Measurements from ENCODE around the gene RNF144A. TPM values are rescaled to one million over a fixed set of nuclear protein-coding genes. Genes with fewer than 3 reads are reported as not detected.

Gene RNF144A
- total and polyA plus RNA-seq, 4 donors, result 0.63 to 27.6 (median 4.1) TPM

DNA sequence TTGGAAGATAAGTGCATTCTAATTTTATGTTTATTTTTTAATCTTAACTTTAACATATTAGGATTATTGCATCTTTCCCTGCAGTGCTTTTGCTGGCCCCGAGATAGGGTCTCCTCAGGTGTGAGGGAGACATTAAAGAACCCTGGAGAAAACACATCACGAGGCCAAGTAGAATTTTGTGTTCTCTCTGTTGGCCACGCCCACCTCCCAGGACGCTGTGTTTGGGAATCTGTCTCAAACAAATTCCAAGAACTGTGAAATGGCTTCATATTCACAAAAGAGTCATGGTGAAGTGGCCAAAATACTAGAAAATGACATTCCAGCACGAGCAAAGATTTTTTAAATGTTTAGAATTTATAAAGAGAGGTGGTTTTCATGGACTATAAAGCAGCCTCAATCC is 27.3 kb downstream of the RNF144A start:
- Histone ChIP-seq H3K27ac (ENCODE audit: low read depth in 1 of 2, low read length in 2 of 2) (no peak overlapping the region), H3K9me3 (ENCODE audit: control insufficient read depth, low read length) (no peaks in the 10 kb centered on the region), H3K36me3 (ENCODE audit: control insufficient read depth in 1 of 2, insufficient read depth in 2 of 2, low read length in 1 of 2) (no peaks in the 10 kb centered on the region), H3K4me1 (ENCODE audit: control insufficient read depth in 1 of 2, insufficient read depth in 2 of 2, low read length in 2 of 2) (no peaks in the 10 kb centered on the region), H3K4me3 (ENCODE audit: low read length in 2 of 2) (no peak overlapping the region), H3K27me3 (ENCODE audit: control insufficient read depth in 1 of 2, insufficient read depth in 2 of 2, low read length in 1 of 2) (no peaks in the 10 kb centered on the region)
- no peak for DNase-seq
- 62 to 69% methylated on average over 5 of the region's 5 CpGs for WGBS, 2 donors
- no peak for ATAC-seq (ENCODE audit: low FRiP score)
- intact Hi-C loops (cut with DNase I), result no loop called here

DNA sequence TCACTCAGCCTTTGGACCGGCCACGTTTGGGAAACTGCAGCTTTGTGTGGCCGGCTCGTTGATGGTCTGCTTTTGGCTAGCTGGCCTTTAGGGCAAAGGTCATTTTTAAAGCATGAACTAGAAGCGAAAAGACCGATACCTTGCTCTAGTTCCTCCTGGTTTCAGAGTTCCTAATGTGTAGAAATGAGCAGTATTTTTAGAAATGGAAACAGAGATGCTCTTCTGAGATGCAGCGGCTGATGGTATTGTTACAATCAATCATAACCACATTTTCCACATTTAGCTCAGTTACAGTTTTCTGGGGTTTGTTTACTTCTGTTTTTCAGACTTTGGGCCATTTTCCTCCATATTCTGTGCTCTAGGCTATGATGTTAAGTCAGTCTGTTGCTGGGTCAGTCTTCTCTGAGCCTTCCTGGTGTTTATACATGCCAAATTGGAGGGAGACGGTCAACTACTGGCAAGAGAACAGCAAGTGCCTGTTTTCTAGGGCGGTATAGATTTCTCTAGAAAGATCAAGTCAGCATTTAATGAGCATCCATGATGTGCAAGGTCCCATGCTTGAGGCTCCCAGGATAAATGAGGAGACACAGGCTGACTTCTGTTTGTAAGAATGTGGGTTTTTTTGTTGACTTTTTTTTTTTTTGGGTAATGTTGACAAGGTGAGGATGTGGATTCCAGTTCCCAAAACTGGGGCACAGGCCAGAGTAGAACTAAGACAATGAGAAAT is 28.0 kb downstream of the RNF144A start:
- H3K27me3 ChIP-seq (ENCODE audit: control insufficient read depth in 1 of 2, insufficient read depth in 2 of 2, low read length in 1 of 2), result no peaks in the 10 kb centered on the region
- ATAC-seq (ENCODE audit: low FRiP score), result no peak
- no peak overlapping the region for H3K27ac ChIP-seq (ENCODE audit: low read depth in 1 of 2, low read length in 2 of 2)
- no peak for DNase-seq
- H3K4me3 ChIP-seq (ENCODE audit: low read length in 2 of 2), result no peak overlapping the region
- 81 to 85% methylated on average over 9 of the region's 9 CpGs for WGBS, 2 donors
- no peaks in the 10 kb centered on the region for H3K9me3 ChIP-seq (ENCODE audit: control insufficient read depth, low read length)
- H3K36me3 ChIP-seq (ENCODE audit: control insufficient read depth in 1 of 2, insufficient read depth in 2 of 2, low read length in 1 of 2), result no peaks in the 10 kb centered on the region
- no peaks in the 10 kb centered on the region for H3K4me1 ChIP-seq (ENCODE audit: control insufficient read depth in 1 of 2, insufficient read depth in 2 of 2, low read length in 2 of 2)
- intact Hi-C loops (cut with DNase I), result no loop called here

DNA sequence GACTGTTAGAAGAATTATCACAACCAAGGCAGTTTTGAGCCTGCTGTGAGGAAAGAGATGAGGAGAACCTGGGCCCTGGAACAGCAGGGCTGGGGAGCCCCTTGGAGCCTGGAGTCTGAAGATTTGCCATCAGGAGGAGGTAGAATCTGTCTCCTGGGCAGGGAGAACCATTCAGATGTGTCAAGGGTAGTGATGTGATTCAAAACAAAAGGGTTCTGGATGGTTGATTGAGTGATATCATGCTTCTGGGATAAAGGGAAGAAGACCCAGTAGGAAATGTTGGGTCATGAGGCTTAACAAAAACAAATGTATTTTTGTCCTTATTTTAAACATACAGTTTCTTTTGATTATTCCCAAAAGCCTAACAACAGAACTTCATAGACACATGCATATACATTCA is 28.6 kb downstream of the RNF144A start:
- no peaks in the 10 kb centered on the region for H3K9me3 ChIP-seq (ENCODE audit: control insufficient read depth, low read length)
- H3K4me1 ChIP-seq (ENCODE audit: control insufficient read depth in 1 of 2, insufficient read depth in 2 of 2, low read length in 2 of 2), result no peaks in the 10 kb centered on the region
- intact Hi-C loops (cut with DNase I), result no loop called here
- ATAC-seq (ENCODE audit: low FRiP score), result no peak
- H3K4me3 ChIP-seq (ENCODE audit: low read length in 2 of 2), result no peak overlapping the region
- no peaks in the 10 kb centered on the region for H3K27me3 ChIP-seq (ENCODE audit: control insufficient read depth in 1 of 2, insufficient read depth in 2 of 2, low read length in 1 of 2)
- H3K27ac ChIP-seq (ENCODE audit: low read depth in 1 of 2, low read length in 2 of 2), result no peak overlapping the region
- no peaks in the 10 kb centered on the region for H3K36me3 ChIP-seq (ENCODE audit: control insufficient read depth in 1 of 2, insufficient read depth in 2 of 2, low read length in 1 of 2)
- DNase-seq, result no peak

DNA sequence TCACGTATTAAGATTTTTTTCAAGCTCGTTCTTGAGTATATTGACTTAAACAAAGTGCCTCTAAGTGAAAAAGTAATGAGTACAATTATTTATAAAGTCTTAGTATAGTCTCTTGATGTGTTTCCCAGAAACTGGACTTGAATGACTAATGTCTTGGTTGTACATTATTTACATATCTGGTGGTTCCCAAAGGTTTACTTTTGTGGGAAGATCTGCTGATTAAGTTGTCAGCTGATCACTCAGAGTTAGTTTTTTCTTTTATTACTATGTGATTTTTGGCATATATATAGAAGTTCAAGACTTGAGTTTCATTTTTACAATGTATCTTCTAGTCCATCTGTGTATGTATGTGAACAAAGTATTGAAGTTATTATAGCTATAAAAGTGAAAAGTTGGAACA is 29.5 kb downstream of the RNF144A start:
- no peak overlapping the region for H3K4me3 ChIP-seq (ENCODE audit: low read length in 2 of 2)
- no peaks in the 10 kb centered on the region for H3K27me3 ChIP-seq (ENCODE audit: control insufficient read depth in 1 of 2, insufficient read depth in 2 of 2, low read length in 1 of 2)
- H3K4me1 ChIP-seq (ENCODE audit: control insufficient read depth in 1 of 2, insufficient read depth in 2 of 2, low read length in 2 of 2), result no peaks in the 10 kb centered on the region
- no peak overlapping the region for H3K27ac ChIP-seq (ENCODE audit: low read depth in 1 of 2, low read length in 2 of 2)
- DNase-seq (no peak), ATAC-seq (ENCODE audit: low FRiP score) (no peak)
- intact Hi-C loops (cut with DNase I), result no loop called here
- H3K36me3 ChIP-seq (ENCODE audit: control insufficient read depth in 1 of 2, insufficient read depth in 2 of 2, low read length in 1 of 2), result no peaks in the 10 kb centered on the region
- WGBS, 2 donors, result 58 to 59% methylated on average over 2 of the region's 2 CpGs
- H3K9me3 ChIP-seq (ENCODE audit: control insufficient read depth, low read length), result no peaks in the 10 kb centered on the region

DNA sequence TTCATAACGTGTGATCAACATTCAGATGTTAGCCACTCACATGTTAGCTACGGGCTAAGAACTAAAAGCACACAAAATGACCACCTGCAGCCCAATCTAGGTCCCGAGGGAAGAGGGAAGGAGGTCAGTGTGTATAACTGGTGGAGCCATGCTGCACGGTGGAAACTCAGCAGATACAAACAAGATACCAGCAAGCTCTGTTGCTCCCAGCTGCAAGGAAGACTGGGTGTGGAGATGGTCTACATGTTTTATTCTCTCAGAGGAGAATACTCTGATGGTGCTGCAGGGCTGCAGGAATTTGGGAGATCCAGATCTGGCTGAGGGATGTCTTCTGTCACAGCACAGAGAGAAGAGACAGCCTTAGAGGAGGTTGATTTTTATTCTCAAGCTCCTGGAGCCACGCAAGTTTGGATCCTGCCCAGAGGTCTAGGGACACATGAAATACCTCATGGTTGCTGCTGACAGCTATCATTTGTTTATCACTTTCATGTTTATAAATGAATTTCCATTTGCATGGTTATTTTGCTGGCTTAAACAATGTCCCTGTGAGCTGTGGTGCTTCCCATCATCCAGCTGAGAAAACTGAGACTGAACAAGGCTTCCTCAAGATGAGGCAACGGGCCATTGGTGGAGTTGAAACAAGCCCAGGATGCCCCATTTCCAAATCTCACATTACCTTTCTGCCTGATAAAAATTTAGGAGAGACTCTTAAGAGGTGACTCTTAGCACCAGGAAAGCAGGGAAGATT is 30.9 kb downstream of the RNF144A start:
- no peak for DNase-seq
- intact Hi-C loops (cut with DNase I), result no loop called here
- no peak overlapping the region for H3K4me3 ChIP-seq (ENCODE audit: low read length in 2 of 2)
- H3K4me1 ChIP-seq (ENCODE audit: control insufficient read depth in 1 of 2, insufficient read depth in 2 of 2, low read length in 2 of 2), result no peaks in the 10 kb centered on the region
- H3K36me3 ChIP-seq (ENCODE audit: control insufficient read depth in 1 of 2, insufficient read depth in 2 of 2, low read length in 1 of 2), result no peaks in the 10 kb centered on the region
- WGBS, 2 donors, result 94 to 96% methylated on average over 6 of the region's 6 CpGs
- no peak for ATAC-seq (ENCODE audit: low FRiP score)
- H3K27me3 ChIP-seq (ENCODE audit: control insufficient read depth in 1 of 2, insufficient read depth in 2 of 2, low read length in 1 of 2), result no peaks in the 10 kb centered on the region
- H3K27ac ChIP-seq (ENCODE audit: low read depth in 1 of 2, low read length in 2 of 2), result no peak overlapping the region
- H3K9me3 ChIP-seq (ENCODE audit: control insufficient read depth, low read length), result no peaks in the 10 kb centered on the region

DNA sequence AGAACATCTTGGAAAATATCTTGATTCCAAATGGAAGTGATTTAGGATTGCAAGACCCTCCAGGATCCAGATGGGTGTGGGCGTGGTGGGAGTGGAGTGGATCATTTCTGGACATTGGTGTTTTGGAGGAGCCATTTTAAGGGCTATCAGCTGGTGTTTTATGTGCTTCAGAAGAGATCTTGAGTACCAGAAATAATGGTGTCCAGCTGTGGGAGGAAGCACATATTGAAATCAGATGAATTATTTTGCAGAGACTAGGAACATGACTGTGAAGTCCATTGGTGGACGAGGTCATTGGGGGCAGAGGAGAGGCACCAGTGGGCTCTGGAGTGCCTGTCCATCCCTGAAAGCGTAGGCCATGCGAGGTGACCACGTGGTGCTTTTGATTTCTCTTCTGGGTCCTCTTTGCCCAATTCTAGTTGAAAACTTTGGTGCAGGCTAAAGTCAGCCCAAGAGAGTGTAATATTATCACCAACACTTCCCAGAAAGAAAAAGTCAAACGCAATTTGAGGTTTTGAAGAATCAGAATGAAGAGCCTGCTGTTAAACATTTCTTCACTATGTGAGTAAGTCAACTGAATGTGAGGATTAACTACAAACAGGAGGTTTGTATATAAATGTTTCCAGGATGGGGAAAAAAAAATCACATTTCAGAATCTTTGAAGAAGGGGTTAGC is 31.6 kb downstream of the RNF144A start:
- WGBS, 2 donors, result 96 to 98% methylated on average over 6 of the region's 6 CpGs
- Histone ChIP-seq H3K4me1 (ENCODE audit: control insufficient read depth in 1 of 2, insufficient read depth in 2 of 2, low read length in 2 of 2) (no peaks in the 10 kb centered on the region), H3K27me3 (ENCODE audit: control insufficient read depth in 1 of 2, insufficient read depth in 2 of 2, low read length in 1 of 2) (no peaks in the 10 kb centered on the region), H3K4me3 (ENCODE audit: low read length in 2 of 2) (no peak overlapping the region), H3K9me3 (ENCODE audit: control insufficient read depth, low read length) (no peaks in the 10 kb centered on the region), H3K27ac (ENCODE audit: low read depth in 1 of 2, low read length in 2 of 2) (no peak overlapping the region), H3K36me3 (ENCODE audit: control insufficient read depth in 1 of 2, insufficient read depth in 2 of 2, low read length in 1 of 2) (no peaks in the 10 kb centered on the region)
- ATAC-seq (ENCODE audit: low FRiP score), result no peak
- no peak for DNase-seq
- intact Hi-C loops (cut with DNase I), result no loop called here

DNA sequence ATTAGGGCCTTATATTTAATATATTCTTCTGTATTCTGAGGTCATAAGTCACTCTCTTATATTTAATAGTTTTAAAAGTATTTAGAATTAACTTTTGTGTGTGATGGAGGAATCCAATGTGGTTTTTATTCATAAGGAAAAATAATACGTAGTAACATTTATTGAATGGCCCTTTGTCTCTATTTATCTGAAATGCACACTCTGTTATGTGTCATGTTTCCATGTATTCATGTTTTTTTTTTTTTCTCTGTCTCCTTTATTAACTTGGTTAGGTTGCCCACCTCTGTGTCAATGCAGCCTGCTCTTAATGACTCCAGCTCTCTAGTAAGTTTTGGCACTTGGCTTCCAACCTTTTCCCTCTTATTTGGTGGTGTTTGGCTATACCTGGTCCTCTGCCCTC is 33.8 kb downstream of the RNF144A start:
- ATAC-seq (ENCODE audit: low FRiP score) (no peak), DNase-seq (no peak)
- no peak overlapping the region for H3K4me3 ChIP-seq (ENCODE audit: low read length in 2 of 2)
- WGBS, 2 donors, result 95 to 98% methylated on average over 1 of the region's 1 CpG
- no peaks in the 10 kb centered on the region for H3K27me3 ChIP-seq (ENCODE audit: control insufficient read depth in 1 of 2, insufficient read depth in 2 of 2, low read length in 1 of 2)
- no peaks in the 10 kb centered on the region for H3K4me1 ChIP-seq (ENCODE audit: control insufficient read depth in 1 of 2, insufficient read depth in 2 of 2, low read length in 2 of 2)
- no peak overlapping the region for H3K27ac ChIP-seq (ENCODE audit: low read depth in 1 of 2, low read length in 2 of 2)
- intact Hi-C loops (cut with DNase I), result no loop called here
- no peaks in the 10 kb centered on the region for H3K9me3 ChIP-seq (ENCODE audit: control insufficient read depth, low read length)
- no peaks in the 10 kb centered on the region for H3K36me3 ChIP-seq (ENCODE audit: control insufficient read depth in 1 of 2, insufficient read depth in 2 of 2, low read length in 1 of 2)

DNA sequence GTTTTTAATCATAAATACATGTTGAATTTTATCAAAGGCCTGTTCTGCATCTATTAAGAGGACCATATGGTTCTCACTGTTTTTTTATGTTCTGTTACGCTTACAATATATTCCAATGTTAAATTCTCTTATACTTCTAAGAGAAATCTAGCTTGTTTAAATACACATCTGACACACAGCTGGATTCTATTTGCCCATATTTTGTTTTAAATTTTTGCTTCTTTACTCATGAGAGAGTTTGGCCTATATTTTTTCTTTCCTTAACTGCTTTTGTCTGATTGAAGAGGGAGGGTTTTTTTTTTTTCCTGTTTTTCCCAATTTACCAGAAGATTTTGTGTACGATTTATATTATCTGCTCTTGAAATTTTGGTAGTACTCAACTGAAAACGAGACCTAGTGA is 34.9 kb downstream of the RNF144A start:
- no peaks in the 10 kb centered on the region for H3K4me1 ChIP-seq (ENCODE audit: control insufficient read depth in 1 of 2, insufficient read depth in 2 of 2, low read length in 2 of 2)
- ATAC-seq (ENCODE audit: low FRiP score), result no peak
- H3K27ac ChIP-seq (ENCODE audit: low read depth in 1 of 2, low read length in 2 of 2), result no peak overlapping the region
- no peaks in the 10 kb centered on the region for H3K36me3 ChIP-seq (ENCODE audit: control insufficient read depth in 1 of 2, insufficient read depth in 2 of 2, low read length in 1 of 2)
- no peak overlapping the region for H3K4me3 ChIP-seq (ENCODE audit: low read length in 2 of 2)
- H3K9me3 ChIP-seq (ENCODE audit: control insufficient read depth, low read length), result no peaks in the 10 kb centered on the region
- intact Hi-C loops (cut with DNase I), result no loop called here
- no peaks in the 10 kb centered on the region for H3K27me3 ChIP-seq (ENCODE audit: control insufficient read depth in 1 of 2, insufficient read depth in 2 of 2, low read length in 1 of 2)
- no peak for DNase-seq
- WGBS, 2 donors, result 60 to 61% methylated on average over 3 of the region's 3 CpGs

DNA sequence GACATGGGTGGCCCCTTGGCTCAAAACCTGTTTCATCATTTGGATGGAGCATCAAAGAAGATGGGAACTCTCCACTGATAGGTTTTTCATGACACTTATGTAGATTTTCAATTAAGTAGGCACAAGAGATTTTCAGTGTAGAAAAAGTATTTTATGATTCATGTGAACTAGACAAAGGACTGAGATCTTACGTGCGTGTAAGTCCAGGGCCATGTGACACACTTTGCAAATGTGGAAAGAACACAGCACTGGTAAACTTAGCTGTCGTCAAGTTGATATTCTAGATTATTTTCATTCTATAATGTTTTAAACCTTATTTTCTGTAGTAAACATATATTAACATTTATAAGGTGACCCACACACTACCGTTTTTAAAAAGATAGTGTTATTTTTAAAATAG is 37.4 kb downstream of the RNF144A start:
- 86 to 87% methylated on average over 4 of the region's 4 CpGs for WGBS, 2 donors

More for the DNA sequence above, 37.4 kb downstream of the RNF144A start:
- Histone ChIP-seq H3K4me1 (ENCODE audit: control insufficient read depth in 1 of 2, insufficient read depth in 2 of 2, low read length in 2 of 2) (no peaks in the 10 kb centered on the region), H3K27me3 (ENCODE audit: control insufficient read depth in 1 of 2, insufficient read depth in 2 of 2, low read length in 1 of 2) (no peaks in the 10 kb centered on the region), H3K9me3 (ENCODE audit: control insufficient read depth, low read length) (no peaks in the 10 kb centered on the region), H3K4me3 (ENCODE audit: low read length in 2 of 2) (no peak overlapping the region), H3K27ac (ENCODE audit: low read depth in 1 of 2, low read length in 2 of 2) (no peak overlapping the region), H3K36me3 (ENCODE audit: control insufficient read depth in 1 of 2, insufficient read depth in 2 of 2, low read length in 1 of 2) (no peaks in the 10 kb centered on the region)
- DNase-seq, result no peak
- ATAC-seq (ENCODE audit: low FRiP score), result no peak
- intact Hi-C loops (cut with DNase I), result no loop called here
